ENCODE data around the gene NT5C3A. TPM values are rescaled to one million over a fixed set of nuclear protein-coding genes. Genes with fewer than 3 reads are reported as not detected.
"Not testable (repeated sequence)": the region's sequence is repeated elsewhere in the genome, so short reads cannot be mapped to it uniquely, and the experiment has no call there.

Gene NT5C3A
- total RNA-seq, 2 donors from 2014 or later, result 16.9 to 23.9 TPM

DNA sequence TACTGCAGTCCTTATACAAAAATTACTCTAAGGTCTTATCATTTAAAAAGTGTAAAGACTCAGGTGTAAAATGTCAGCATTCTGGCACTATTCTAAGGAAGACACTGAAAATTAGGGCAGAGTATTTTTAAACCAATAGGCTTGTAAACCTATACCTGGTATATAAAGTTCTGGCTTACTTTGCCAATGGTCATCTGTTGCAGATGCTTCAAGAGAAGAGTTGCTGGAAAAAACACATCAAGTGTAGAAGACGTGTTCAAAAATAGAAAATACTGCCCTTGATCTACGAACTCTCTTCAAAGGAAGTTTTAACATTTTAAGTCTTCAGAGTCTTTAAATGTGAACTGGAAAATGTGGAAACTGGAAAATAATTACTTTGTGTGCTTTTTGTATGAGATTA, 23.9 kb downstream of the NT5C3A start:
- WGBS, result 38% methylated on average over 2 of the region's 2 CpGs
- Histone ChIP-seq H3K4me1 (replicated peaks) (no peaks in the 10 kb centered on the region), H3K4me3 (no peak overlapping the region), H3K9me3 (no peaks in the 10 kb centered on the region), H3K36me3 (no peaks in the 10 kb centered on the region), H3K27me3 (replicated peaks; ENCODE audit: insufficient read depth) (no peaks in the 10 kb centered on the region), H3K27ac (peak overlapping the region in 1 of 2 donors; percentile 70)
- intact Hi-C loops (cut with DNase I), result no loop called here
- no peak for DNase-seq (ENCODE audit: low spot score)
- TF ChIP-seq POLR2AphosphoS5 (IDR thresholded peaks at IDR 0.05) (no peak), POLR2A (IDR thresholded peaks at IDR 0.05) (no peak)
- TF ChIP-seq, protein P1, sequence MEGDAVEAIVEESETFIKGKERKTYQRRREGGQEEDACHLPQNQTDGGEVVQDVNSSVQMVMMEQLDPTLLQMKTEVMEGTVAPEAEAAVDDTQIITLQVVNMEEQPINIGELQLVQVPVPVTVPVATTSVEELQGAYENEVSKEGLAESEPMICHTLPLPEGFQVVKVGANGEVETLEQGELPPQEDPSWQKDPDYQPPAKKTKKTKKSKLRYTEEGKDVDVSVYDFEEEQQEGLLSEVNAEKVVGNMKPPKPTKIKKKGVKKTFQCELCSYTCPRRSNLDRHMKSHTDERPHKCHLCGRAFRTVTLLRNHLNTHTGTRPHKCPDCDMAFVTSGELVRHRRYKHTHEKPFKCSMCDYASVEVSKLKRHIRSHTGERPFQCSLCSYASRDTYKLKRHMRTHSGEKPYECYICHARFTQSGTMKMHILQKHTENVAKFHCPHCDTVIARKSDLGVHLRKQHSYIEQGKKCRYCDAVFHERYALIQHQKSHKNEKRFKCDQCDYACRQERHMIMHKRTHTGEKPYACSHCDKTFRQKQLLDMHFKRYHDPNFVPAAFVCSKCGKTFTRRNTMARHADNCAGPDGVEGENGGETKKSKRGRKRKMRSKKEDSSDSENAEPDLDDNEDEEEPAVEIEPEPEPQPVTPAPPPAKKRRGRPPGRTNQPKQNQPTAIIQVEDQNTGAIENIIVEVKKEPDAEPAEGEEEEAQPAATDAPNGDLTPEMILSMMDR (IDR thresholded peaks at IDR 0.05), result no peak

DNA sequence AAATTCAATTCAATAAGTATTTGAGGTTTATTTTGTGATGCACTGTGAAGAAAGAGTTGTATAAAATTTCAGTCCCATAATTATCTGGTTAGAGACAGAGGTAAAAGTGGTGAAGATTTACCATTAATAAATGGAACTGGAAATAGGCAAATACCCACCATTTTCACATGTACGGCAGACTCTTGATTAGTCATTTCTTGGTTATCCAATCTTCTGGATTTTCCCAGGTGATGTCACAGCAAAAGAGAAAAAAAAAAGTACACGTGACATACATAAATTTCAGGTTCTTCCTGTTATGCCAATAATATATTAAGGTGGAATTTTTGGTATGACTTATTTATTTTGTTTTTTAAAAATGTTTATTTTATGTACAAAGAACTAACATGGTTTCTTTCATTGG, 26.8 kb downstream of the NT5C3A start:
- Histone ChIP-seq H3K36me3 (no peaks in the 10 kb centered on the region), H3K27ac (no peak overlapping the region), H3K4me3 (no peak overlapping the region), H3K27me3 (replicated peaks; ENCODE audit: insufficient read depth) (no peaks in the 10 kb centered on the region), H3K4me1 (replicated peaks) (no peaks in the 10 kb centered on the region), H3K9me3 (no peaks in the 10 kb centered on the region)
- no peak for DNase-seq (ENCODE audit: low spot score)
- intact Hi-C loops (cut with DNase I), result no loop called here
- WGBS, result 91% methylated on average over 2 of the region's 2 CpGs
- TF ChIP-seq, protein P1 (IDR thresholded peaks at IDR 0.05), result no peak
- TF ChIP-seq POLR2AphosphoS5 (IDR thresholded peaks at IDR 0.05) (no peak), POLR2A (IDR thresholded peaks at IDR 0.05) (no peak)

DNA sequence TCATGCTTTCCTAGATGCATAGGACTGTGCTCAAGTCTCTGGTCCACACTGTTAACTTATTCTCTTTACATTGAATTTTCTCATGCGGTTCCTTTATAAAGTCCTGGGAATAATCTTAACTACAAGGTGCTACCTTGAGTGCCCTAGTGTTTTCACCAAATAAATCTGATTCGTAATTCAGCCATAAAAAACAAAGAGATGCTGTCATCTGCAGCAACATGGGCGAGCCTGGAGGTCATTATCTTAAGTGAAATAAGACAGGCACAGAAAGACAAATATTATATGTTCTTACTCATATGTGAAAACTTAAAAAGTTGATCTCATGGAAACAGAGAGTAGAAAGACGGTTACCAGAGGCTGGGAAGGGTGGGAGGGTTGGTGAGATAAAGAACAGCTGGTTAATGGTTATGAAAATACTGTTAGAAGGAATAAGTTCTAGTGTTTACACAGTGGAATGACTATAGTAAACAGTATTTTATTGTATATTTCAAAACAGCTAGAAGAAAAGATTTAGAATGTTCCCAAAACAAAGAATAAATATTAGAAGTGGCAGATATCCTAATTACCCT, 38.3 kb downstream of the NT5C3A start:
- H3K4me1 ChIP-seq (replicated peaks), result no peaks in the 10 kb centered on the region
- intact Hi-C loops (cut with DNase I), result no loop called here
- 91% methylated on average over 4 of the region's 4 CpGs for WGBS
- H3K27me3 ChIP-seq (replicated peaks; ENCODE audit: insufficient read depth), result no peaks in the 10 kb centered on the region
- no peaks in the 10 kb centered on the region for H3K9me3 ChIP-seq
- H3K36me3 ChIP-seq, result no peaks in the 10 kb centered on the region
- no peak overlapping the region for H3K4me3 ChIP-seq
- TF ChIP-seq, protein P1 (IDR thresholded peaks at IDR 0.05), result no peak
- TF ChIP-seq POLR2AphosphoS5 (IDR thresholded peaks at IDR 0.05), result no peak
- TF ChIP-seq POLR2A (IDR thresholded peaks at IDR 0.05), result no peak
- DNase-seq (ENCODE audit: low spot score), result no peak
- no peak overlapping the region for H3K27ac ChIP-seq

DNA sequence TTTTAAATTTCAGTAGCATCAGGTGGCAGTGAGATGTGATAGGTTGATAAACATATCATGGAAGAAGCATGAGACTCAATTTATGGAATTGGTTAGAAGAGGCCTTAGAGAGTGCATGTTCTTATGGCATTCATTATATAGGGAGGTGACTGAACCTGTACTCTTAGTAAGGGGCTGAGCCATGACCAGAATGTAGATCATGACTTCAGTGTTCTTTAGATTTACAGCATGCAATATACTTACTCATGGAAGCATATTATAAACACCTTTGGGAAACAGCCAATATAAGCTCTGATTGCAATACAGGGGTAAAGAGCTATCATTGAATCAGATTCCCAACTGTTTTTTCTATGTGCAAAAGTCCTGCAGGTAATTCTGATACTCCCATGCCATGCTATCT, 50.2 kb downstream of the NT5C3A start:
- Histone ChIP-seq H3K9me3 (no peaks in the 10 kb centered on the region), H3K27me3 (replicated peaks; ENCODE audit: insufficient read depth) (no peaks in the 10 kb centered on the region), H3K27ac (no peak overlapping the region), H3K36me3 (no peaks in the 10 kb centered on the region), H3K4me3 (no peak overlapping the region), H3K4me1 (replicated peaks) (no peaks in the 10 kb centered on the region)
- intact Hi-C loops (cut with DNase I), result no loop called here
- TF ChIP-seq, protein P1 (IDR thresholded peaks at IDR 0.05), result no peak
- no peak for TF ChIP-seq POLR2AphosphoS5 (IDR thresholded peaks at IDR 0.05)
- no peak for DNase-seq (ENCODE audit: low spot score)

DNA sequence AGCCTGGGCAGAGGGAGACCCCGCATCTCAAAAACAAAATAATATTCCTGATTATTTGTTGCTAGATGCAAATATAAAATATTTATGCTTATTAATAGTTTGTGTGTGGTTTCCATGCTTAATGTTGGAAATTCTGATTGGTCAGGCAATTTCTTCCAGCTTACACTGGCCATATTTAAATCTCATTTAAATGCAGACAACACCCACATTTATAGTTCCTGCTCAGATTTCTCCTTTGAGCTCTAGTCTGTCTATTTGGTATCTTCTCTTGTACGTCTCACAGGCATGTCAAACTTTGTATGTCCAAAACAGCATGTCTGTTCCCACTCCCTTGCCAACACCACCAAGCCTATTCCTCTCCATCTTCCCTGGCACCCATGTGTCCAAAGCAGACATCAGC, 52.8 kb downstream of the NT5C3A start:
- H3K4me3 ChIP-seq, result no peak overlapping the region
- H3K36me3 ChIP-seq, result no peaks in the 10 kb centered on the region
- TF ChIP-seq POLR2A (IDR thresholded peaks at IDR 0.05), result no peak
- TF ChIP-seq, protein P1 (IDR thresholded peaks at IDR 0.05), result no peak
- no peak for TF ChIP-seq POLR2AphosphoS5 (IDR thresholded peaks at IDR 0.05)
- no peaks in the 10 kb centered on the region for H3K9me3 ChIP-seq
- no peak for DNase-seq (ENCODE audit: low spot score)
- H3K4me1 ChIP-seq (replicated peaks), result no peaks in the 10 kb centered on the region
- intact Hi-C loops (cut with DNase I), result no loop called here
- no peaks in the 10 kb centered on the region for H3K27me3 ChIP-seq (replicated peaks; ENCODE audit: insufficient read depth)
- WGBS, result 95% methylated on average over 2 of the region's 2 CpGs
- no peak overlapping the region for H3K27ac ChIP-seq

DNA sequence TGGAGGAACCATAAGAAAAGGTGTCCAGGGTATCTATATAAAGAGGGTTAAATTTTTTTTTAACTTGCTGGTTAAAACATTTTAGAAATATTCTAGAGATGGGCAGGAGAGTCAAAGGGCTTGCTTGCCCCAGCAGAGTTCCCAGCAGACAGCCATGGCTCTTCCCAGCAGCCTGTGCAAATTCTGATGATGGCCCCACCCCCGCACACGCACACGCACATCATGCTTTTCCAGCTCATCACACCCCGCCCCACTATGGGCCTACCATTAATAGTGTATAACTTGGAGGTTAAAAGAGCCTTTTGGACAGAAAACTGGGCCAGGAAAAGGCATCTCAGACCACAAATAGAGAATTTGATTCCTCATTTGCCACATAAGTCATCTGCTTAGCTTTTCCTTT, 56.9 kb downstream of the NT5C3A start:
- WGBS, result 88% methylated on average over 4 of the region's 4 CpGs
- H3K4me3 ChIP-seq; DNase-seq (ENCODE audit: low spot score); intact Hi-C loops (cut with DNase I); H3K27me3 ChIP-seq (replicated peaks; ENCODE audit: insufficient read depth); H3K27ac ChIP-seq; H3K4me1 ChIP-seq (replicated peaks); H3K9me3 ChIP-seq; H3K36me3 ChIP-seq: not testable (repeated sequence)

DNA sequence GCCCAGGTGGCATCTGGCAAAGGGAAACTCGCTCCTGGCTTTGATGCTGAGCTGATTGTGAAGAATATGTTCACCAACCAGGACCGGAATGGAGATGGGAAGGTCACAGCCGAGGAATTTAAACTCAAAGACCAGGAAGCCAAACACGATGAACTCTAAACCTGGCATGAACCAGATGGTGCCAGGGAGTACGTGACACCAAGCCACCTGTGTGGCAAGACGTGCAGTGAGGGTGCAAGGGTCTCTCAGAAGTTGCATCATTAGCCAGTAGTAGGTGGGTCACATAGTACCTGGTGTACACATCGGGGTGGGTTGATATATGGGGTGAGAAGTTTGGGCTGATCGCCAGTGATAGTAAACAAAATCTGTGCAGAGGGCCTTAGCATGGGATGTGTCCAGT, 57.4 kb downstream of the NT5C3A start:
- H3K36me3 ChIP-seq; H3K4me1 ChIP-seq (replicated peaks); DNase-seq (ENCODE audit: low spot score); H3K27ac ChIP-seq; H3K9me3 ChIP-seq; H3K27me3 ChIP-seq (replicated peaks; ENCODE audit: insufficient read depth); H3K4me3 ChIP-seq; intact Hi-C loops (cut with DNase I): not testable (repeated sequence)
- WGBS, result 87% methylated on average over 8 of the region's 8 CpGs
